Keratinocyte (primary cell): ENCODE data around the gene SMAD9.

ENCODE experiments used
- CTCF ChIP-seq, 3 experiments: IDR thresholded peaks in 1 of 3; conservative IDR thresholded peaks in 1 of 3; optimal IDR thresholded peaks in 1 of 3; 2 replicates in 2 of 3; 3 replicates in 1 of 3; pipeline versions ENCODE3 to v1.5.1; 2011; ENCODE audit warnings: low read length in 3 of 3, mild to moderate bottlenecking in 3 of 3, moderate library complexity in 2 of 3, control low read depth in 1 of 3, inconsistent platforms in 1 of 3; ENCODE audit not compliant: insufficient read depth in 2 of 3; ENCODE audit errors: extremely low read depth in 1 of 3
- EZH2 ChIP-seq: IDR thresholded peaks from one replicate; pipeline ENCODE4 v1.6.1; 2012; ENCODE audit warnings: inconsistent platforms, mild to moderate bottlenecking, low read length, moderate library complexity

DNA sequence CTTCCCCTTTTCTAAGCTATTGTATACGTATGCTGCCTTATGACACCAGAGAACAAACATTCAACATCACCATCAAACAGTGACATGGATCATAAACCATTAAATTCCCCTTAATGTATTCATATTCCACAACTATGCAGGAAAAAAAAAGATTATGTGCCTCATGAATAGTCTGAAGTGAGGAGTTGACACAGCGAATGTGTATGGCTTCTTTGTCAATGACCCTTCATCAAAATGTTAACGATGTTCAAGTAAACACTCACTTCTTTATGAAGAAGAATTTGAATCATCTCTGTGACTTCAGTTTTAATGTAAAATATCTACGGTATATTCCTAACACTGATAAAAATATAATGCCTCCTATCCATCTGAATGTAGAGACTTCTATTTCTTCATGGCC, 44.6 kb downstream of the SMAD9 start:
- no peak for TF ChIP-seq CTCF (optimal IDR thresholded peaks at IDR 0.05 in 1 of 3, IDR thresholded peaks at IDR 0.05 in 1 of 3, conservative IDR thresholded peaks at IDR 0.05 in 1 of 3; ENCODE audit: extremely low read depth in 1 of 3, insufficient read depth in 2 of 3, low read length in 3 of 3)
- TF ChIP-seq EZH2 = no peak
